Keratinocyte (primary cell): ENCODE data around the gene BAHD1.

Experiments used
- EZH2 ChIP-seq: IDR thresholded peaks from one replicate; pipeline ENCODE4 v1.6.1; 2012; ENCODE audit warnings: inconsistent platforms, mild to moderate bottlenecking, low read length, moderate library complexity
- TF ChIP-seq, protein P1 (sequence below), 3 experiments: IDR thresholded peaks in 1 of 3; conservative IDR thresholded peaks in 1 of 3; optimal IDR thresholded peaks in 1 of 3; 2 replicates in 2 of 3; 3 replicates in 1 of 3; pipeline versions ENCODE3 to v1.5.1; 2011; ENCODE audit warnings: low read length in 3 of 3, mild to moderate bottlenecking in 3 of 3, moderate library complexity in 2 of 3, control low read depth in 1 of 3, inconsistent platforms in 1 of 3; ENCODE audit not compliant: insufficient read depth in 2 of 3; ENCODE audit errors: extremely low read depth in 1 of 3

DNA sequence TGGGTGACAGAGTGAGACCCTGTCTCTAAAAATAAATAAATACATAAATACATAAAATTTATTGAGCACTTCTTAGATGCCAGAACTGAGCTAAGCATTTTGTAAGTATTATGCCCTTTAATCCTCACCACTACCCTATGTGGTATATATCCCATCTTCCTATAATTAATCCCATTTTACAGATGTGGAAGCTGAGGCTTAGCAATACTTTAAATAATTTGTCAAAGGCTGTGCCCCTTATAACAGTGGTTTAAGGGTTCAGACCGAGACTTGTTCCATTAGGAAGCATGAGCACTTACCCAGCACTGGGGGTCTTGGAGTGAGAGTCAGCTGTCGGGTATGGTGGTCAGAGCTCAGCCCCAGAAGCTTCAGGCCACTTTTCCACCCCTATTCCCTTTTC is 22.5 kb downstream of the BAHD1 start:
- TF ChIP-seq, protein P1, sequence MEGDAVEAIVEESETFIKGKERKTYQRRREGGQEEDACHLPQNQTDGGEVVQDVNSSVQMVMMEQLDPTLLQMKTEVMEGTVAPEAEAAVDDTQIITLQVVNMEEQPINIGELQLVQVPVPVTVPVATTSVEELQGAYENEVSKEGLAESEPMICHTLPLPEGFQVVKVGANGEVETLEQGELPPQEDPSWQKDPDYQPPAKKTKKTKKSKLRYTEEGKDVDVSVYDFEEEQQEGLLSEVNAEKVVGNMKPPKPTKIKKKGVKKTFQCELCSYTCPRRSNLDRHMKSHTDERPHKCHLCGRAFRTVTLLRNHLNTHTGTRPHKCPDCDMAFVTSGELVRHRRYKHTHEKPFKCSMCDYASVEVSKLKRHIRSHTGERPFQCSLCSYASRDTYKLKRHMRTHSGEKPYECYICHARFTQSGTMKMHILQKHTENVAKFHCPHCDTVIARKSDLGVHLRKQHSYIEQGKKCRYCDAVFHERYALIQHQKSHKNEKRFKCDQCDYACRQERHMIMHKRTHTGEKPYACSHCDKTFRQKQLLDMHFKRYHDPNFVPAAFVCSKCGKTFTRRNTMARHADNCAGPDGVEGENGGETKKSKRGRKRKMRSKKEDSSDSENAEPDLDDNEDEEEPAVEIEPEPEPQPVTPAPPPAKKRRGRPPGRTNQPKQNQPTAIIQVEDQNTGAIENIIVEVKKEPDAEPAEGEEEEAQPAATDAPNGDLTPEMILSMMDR (optimal IDR thresholded peaks at IDR 0.05 in 1 of 3, IDR thresholded peaks at IDR 0.05 in 1 of 3, conservative IDR thresholded peaks at IDR 0.05 in 1 of 3; ENCODE audit: extremely low read depth in 1 of 3, insufficient read depth in 2 of 3, low read length in 3 of 3) = no peak
- TF ChIP-seq EZH2 = no peak
